Measurements from ENCODE around the gene RGL1. TPM values are rescaled to one million over a fixed set of nuclear protein-coding genes. Genes with fewer than 3 reads are reported as not detected.

RGL1 gene
- total and polyA plus RNA-seq, 9 of the 15 experiments (the other 6 are each of a cell fraction or from before 2014, with no cell fraction given) = under 0.01 to 0.07 (median 0.04) TPM

- no peaks in the 10 kb centered on the region for H3K36me3 ChIP-seq (ENCODE audit: control insufficient read depth, insufficient read depth, low read length)
- no peak overlapping the region for H3K4me3 ChIP-seq
- peaks cover 7 to 17% of the 10 kb centered on the region in 2 experiments for H3K27me3 ChIP-seq (ENCODE audit: control insufficient read depth in 2 of 2, insufficient read depth in 2 of 2, low read length in 2 of 2)
- POLR2A ChIA-PET = no interaction called here
- no peaks in the 10 kb centered on the region for H3K4me1 ChIP-seq (replicated peaks in 1 of 2; ENCODE audit: control insufficient read depth in 2 of 2, insufficient read depth in 2 of 2, low read length in 2 of 2)
- FAIRE-seq (no peak), DNase-seq (ENCODE audit: extremely low read depth in 1 of 4, low spot score in 3 of 4) (no peak), ATAC-seq (no peak)
- H4K20me1 ChIP-seq (replicated peaks; ENCODE audit: control insufficient read depth, insufficient read depth, low read length) = no peaks in the 10 kb centered on the region
- no peak overlapping the region for H2AFZ ChIP-seq (ENCODE audit: low read depth, low read length)
- no peak overlapping the region for H3K9ac ChIP-seq (ENCODE audit: insufficient read depth in 1 of 2, low read depth in 2 of 2, low read length in 2 of 2)
- H3K9me1 ChIP-seq (ENCODE audit: control insufficient read depth, insufficient read depth, low read length) = no peaks in the 10 kb centered on the region
- BruUV-seq (replicated peaks) = no TSS peak
- CTCF ChIA-PET (ENCODE audit: low intra/inter-chr PET ratio) = interaction anchor here (0.6 kb wide), 1 partner anchor 35 kb away, joined by 3 read pairs; no protein-coding TSS in a partner anchor
- intact Hi-C loops (cut with micrococcal nuclease) = no loop called here
- no peak overlapping the region for H3K4me2 ChIP-seq (ENCODE audit: insufficient read depth, low read length)
- 0% methylated on average over 1 of the region's 1 CpG for WGBS (ENCODE audit: insufficient coverage, low coverage, missing lambda C conversion rate)
- TF ChIP-seq CREB3 (tag; conservative IDR thresholded peaks at IDR 0.05; ENCODE audit: low read depth) (no peak), KLF6 (CRISPR knock-in tag; IDR thresholded peaks at IDR 0.05; ENCODE audit: borderline replicate concordance) (no peak), TRIM25 (IDR thresholded peaks at IDR 0.05; ENCODE audit: borderline replicate concordance) (no peak), BRD9 (IDR thresholded peaks at IDR 0.05; ENCODE audit: low read depth, partially characterized antibody) (no peak), CBFA2T2 (conservative IDR thresholded peaks at IDR 0.05) (no peak), PKNOX1 (IDR thresholded peaks at IDR 0.05) (no peak), SMARCB1 (IDR thresholded peaks at IDR 0.05; ENCODE audit: insufficient read length, low read depth) (no peak), EZH2 (IDR thresholded peaks at IDR 0.05; ENCODE audit: borderline replicate concordance, low read depth, low read length) (no peak), ZBTB11 (CRISPR knock-in tag; IDR thresholded peaks at IDR 0.05) (no peak), NCOA6 (IDR thresholded peaks at IDR 0.05) (no peak), ZNF707 (CRISPR knock-in tag; conservative IDR thresholded peaks at IDR 0.05) (no peak), KAT8 (IDR thresholded peaks at IDR 0.05; ENCODE audit: low read depth) (no peak), ETV1 (tag; conservative IDR thresholded peaks at IDR 0.05; ENCODE audit: low read depth) (no peak), MEIS2 (IDR thresholded peaks at IDR 0.05; ENCODE audit: partially characterized antibody) (no peak), CCAR2 (IDR thresholded peaks at IDR 0.05; ENCODE audit: low read depth, low read length) (no peak)
- H3K9me3 ChIP-seq (replicated peaks; ENCODE audit: control insufficient read depth, insufficient read depth, low read depth, low read length) = no peaks in the 10 kb centered on the region
- in situ Hi-C loops (cut with MboI) = loop anchor here (10.0 kb wide), 1 partner anchor 247 kb away; the partner anchor contains the start of gene APOBEC4
- no peaks in the 10 kb centered on the region for H3K79me2 ChIP-seq (ENCODE audit: control insufficient read depth, insufficient read depth, low read length)
- no peak overlapping the region for H3K27ac ChIP-seq (ENCODE audit: extremely low read depth, low read depth, low read length)
These were observed 96.9 kb downstream of the RGL1 start for GRCh38 chr1:183901748-183902330.

Data from K562 (cell line).